ENCODE measurements around the gene FAM13C.
A peak's percentile ranks its signal among the peaks of the same experiment; 100 is the strongest.
"Not testable (repeated sequence)": the region's sequence is repeated elsewhere in the genome, so short reads cannot be mapped to it uniquely, and the experiment has no call there.

The FAM13C gene

DNA sequence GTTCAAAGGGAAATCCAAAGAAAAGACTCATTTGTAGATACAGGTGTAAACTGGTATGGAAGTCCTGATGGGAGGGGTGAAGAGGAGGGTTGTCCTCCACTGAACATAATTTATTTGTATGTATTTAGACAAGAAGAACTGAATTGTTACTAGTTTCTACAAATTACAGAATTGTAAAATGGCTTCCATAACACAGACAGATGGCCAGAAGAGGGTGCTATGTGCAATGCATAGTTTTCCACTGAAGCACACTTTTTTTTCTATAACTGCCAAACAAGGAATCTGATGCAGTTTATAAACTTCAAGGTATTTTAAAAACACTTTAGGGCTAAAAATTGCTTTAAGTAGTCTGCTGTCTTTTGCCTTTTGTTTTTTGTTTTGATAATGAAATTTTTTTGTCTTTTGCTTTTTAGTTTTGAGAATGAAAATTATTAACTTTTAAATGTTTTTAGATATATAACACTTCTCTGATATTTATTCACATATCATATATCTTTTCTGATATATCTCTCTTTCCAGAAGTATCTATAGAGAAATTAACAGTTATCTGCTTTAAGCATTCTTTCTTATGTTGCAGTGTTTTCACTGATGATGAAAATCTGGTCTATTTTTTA lies 127.4 kb downstream of the FAM13C start:
- DNase-seq (ENCODE audit: low spot score) = peak; percentile 55

DNA sequence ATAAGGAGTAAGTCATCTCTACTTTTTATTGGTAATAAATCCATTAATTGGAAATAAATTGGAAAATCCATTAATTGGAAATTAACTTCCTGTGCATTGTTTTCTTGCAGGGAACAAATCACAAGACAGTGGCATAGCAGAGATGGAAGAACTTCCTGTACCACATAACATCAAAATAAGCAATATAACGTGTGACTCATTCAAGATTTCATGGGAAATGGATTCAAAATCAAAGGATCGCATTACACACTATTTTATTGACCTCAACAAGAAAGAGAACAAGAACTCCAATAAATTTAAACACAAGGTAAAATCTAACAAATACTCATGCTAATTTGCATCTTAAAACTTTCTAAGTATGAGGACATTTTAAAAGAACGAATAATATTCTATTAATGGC lies 128.2 kb downstream of the FAM13C start:
- no peak for DNase-seq (ENCODE audit: low spot score)

DNA sequence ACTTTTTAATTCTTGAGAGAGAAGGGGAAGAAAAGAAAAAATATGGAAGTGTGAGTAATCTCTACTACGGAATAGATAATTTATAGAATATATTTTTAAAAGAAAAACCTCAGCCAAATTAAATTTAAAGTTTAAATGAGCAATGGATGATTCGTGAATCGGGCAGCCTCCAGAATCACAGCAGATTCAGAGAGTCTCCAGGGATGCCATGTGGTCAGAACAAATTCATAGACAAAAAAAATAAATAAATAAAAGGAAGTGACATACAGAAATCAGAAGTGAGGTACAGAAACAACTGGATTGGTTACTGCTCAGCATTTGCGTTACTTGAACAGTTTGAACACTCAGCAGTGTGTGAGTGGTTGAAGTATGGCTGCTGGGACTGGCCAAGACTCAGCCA lies 132.9 kb downstream of the FAM13C start:
- no peak for DNase-seq (ENCODE audit: low spot score)

DNA sequence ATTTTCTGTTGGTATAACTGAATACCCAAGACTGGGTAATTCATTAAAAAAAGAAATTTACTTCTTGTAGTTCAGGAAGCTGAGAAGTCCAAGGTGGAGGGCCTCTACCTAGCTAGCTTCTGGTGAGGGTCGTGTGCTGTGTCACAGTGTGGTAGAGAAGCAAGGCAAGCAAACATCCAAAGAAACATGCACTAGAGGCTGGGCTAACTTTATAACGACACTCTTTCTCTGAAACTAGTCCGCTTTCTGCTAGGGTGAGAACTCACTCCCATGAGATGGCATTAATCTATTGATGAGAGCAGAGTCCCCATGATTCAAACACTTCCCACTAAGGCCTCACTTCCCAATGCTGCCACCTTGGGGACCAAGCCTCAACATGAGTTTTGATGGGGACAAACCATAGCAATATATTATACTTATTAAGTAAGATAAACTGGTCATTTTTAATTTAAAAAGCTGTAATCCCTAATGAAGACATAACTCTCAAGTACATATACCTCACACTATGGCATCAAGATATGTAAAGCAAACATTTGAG lies 135.1 kb downstream of the FAM13C start:
- no peak for DNase-seq (ENCODE audit: low spot score)

DNA sequence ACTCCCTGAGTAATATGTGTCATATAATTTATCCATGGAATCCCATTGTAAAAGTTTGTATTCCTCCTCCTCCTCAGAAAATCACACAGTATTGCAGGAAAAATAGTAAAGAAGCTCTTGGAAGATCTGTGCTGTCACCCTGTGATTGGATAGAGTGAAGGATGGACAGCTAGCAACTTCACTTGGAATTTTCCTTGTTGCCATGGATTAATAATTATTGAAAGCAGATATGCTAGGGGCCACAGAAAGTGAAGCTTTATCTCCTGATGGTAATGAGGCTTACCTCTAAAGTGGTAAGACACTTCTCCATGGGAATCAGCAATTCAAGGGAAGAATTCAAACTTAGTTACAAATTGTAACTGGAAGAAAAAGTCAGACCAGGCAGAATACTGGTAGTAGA lies 137.1 kb downstream of the FAM13C start:
- DNase-seq (ENCODE audit: low spot score) = no peak

DNA sequence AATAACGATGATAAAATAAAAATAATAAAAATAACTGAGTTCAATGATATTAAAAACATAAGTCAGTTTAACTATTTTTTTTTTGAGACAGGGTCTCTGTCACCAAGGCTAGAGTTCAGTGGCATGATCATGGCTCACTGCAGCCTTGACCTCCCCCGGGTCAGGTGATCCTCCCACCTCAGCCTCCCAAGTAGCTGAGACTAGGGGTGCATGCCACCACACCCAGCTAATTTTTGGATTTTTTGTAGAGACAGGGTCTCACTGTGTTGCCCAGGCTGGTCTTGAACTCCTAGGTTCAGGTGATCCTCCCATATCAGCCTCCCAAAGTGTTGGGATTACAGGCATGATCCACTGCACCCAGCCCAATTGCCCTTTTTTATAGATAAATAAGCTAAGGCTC lies 138.8 kb downstream of the FAM13C start:
- not testable (repeated sequence) for DNase-seq (ENCODE audit: low spot score)

DNA sequence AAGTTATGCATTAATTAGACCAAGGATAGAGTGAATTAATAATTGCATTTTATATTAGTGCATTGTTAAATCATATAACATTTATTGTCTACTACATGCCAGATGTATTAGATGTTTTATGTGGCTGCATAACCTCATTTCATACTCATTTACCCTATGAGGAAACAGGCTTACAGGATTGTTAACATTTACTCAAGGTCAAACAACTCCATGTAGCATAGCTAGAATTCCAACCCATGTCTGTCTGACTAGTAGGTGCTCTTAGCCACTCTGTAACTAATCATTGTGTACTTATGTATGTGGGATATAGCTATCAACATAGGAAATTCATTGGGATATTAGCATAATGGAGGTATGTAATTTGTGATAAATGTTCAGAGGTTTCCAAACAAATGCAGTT lies 139.6 kb downstream of the FAM13C start:
- no peak for DNase-seq (ENCODE audit: low spot score)

DNA sequence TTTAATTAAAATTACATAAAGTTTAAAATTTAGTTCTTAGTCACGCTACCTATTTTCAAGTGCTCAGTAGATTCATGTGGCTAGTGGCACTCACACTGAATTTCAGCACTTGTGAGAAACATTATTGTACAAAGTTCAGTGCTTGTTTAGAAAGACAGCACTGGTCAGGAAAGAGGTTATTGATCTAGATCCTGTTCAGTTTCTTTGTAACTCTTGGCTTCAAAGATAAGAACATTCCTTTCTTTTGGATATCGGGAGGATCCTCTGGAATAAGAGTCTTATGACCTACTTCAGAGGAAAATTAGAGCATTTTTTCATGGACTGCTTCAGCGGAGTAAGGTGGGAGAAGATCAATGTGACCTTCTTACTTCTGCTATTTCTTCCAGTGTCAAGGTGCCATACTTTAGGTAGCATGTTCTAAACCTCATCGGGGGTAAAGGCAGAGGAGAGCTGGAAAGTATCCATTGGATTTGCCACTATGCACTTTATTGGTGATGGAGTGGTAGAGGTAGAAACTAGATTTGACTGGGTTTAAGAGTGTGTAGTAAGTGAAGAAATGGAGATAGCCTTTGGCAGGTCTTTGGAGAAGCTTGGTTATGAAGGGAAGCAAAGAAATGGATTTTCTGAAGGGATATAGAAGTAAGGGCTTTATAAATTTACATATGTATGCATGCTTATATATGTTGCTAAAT lies 146.0 kb downstream of the FAM13C start:
- no peak for DNase-seq (ENCODE audit: low spot score)

DNA sequence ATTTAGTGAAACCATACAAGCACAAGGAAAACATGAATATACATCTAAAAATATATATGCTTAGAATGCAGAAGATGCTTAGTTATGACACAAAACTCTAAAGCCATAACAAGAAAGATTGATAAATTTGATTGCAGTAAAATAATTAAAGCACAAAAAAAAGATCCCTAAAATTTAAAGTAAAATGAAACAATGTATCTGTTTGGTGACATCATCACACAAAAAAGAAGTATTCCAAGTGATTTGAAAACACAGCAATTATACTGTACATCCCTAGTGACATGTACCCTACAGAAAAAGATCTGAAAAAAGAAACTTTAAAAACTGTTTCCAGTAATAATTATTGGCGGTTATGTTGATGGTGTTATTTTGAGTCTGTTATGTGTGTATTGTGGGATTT lies 148.2 kb downstream of the FAM13C start:
- DNase-seq (ENCODE audit: low spot score) = no peak

DNA sequence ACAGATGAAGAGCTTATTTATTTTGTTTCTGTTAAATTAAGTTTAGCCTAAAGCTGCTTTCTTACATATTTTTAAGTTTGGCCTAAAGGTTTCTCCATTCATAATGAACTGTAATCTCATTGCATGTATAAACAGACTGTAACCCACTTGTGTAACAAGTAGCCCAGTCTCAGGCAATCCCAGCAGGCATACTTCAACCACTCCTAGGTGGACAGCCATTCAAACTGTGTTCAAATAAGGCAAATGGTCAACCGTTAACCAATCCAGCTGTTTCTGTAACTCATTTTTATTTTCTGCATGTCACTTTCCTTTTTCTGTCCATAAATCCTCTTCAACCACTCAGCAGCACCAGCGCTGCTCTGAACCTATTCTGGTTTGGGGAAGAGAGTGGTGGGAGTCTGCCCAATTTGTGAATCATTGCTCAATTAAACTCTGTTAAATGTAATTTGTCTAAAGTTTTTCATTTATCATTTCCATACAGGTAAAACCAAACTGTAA lies 150.0 kb downstream of the FAM13C start:
- no peak for DNase-seq (ENCODE audit: low spot score)

DNA sequence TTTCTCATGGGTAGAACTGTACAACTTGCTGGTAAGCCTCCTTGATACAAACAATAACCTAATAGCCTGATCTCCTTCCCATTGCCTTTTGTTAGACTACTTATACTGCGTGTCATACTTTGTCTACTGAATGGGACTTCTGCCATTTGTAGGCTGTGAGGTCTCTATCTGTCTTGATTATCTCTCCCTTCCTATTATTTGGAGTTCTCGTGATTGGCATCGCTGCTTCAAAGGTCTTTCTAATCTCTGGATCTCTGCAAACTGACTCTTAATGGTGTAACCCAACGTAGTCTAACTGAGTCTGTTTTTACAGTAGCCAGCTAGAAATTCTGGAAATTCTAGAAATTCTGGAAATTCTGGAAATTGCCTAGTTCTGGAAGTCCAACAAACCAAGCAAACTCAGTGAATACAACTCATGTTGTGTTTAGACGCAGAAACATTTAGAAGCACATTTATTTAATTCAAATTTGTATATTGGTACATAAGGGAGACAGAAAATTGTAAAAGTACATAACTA lies 156.1 kb downstream of the FAM13C start:
- DNase-seq (ENCODE audit: low spot score) = no peak
